SH-SY5Y (cell line): ENCODE data around the gene TOM1L1.

ENCODE experiments used
- GATA2 ChIP-seq: IDR thresholded peaks from 2 replicates; pipeline ENCODE4 v1.6.1; 2011; ENCODE audit warnings: mild to moderate bottlenecking, low read depth, low read length
- GATA3 ChIP-seq: IDR thresholded peaks from 2 replicates; pipeline ENCODE4 v1.6.1; 2011; ENCODE audit warnings: low read depth, mild to moderate bottlenecking, low read length, moderate library complexity

- TF ChIP-seq GATA3 (no peak), GATA2 (no peak)
These were observed 29.9 kb upstream of the TOM1L1 start for GRCh38 chr17:54870671-54871175.
